Upper lobe of left lung (tissue), 4 donors: ENCODE measurements around the gene SERPINF2.
A peak's percentile ranks its signal among the peaks of the same experiment; 100 is the strongest.

Experiments
- POLR2A ChIP-seq, 4 donors: fragments of 450-650 bp; IDR thresholded peaks; one replicate each; pipeline ENCODE4 v1.5.1; 2016 to 2017; ENCODE audit warnings: antibody characterized with exemption in 4 of 4, mild to moderate bottlenecking in 2 of 4
- POLR2AphosphoS5 ChIP-seq, 2 donors: sonication (generic); formaldehyde crosslinking; IDR thresholded peaks; one replicate each; pipeline ENCODE4 v1.5.1; 2017; ENCODE audit warnings: antibody characterized with exemption in 2 of 2
- TF ChIP-seq, protein P1 (sequence below), 6 experiments: fragments of 450-650 bp in 4 of 6; fragments of 200-600 bp in 2 of 6; sonication (generic) in 2 of 6; IDR thresholded peaks; one replicate each; pipeline ENCODE4 v1.5.1; 2016 to 2019; ENCODE audit warnings: antibody characterized with exemption in 6 of 6

- TF ChIP-seq, protein P1, sequence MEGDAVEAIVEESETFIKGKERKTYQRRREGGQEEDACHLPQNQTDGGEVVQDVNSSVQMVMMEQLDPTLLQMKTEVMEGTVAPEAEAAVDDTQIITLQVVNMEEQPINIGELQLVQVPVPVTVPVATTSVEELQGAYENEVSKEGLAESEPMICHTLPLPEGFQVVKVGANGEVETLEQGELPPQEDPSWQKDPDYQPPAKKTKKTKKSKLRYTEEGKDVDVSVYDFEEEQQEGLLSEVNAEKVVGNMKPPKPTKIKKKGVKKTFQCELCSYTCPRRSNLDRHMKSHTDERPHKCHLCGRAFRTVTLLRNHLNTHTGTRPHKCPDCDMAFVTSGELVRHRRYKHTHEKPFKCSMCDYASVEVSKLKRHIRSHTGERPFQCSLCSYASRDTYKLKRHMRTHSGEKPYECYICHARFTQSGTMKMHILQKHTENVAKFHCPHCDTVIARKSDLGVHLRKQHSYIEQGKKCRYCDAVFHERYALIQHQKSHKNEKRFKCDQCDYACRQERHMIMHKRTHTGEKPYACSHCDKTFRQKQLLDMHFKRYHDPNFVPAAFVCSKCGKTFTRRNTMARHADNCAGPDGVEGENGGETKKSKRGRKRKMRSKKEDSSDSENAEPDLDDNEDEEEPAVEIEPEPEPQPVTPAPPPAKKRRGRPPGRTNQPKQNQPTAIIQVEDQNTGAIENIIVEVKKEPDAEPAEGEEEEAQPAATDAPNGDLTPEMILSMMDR (IDR thresholded peaks at IDR 0.05), result no peak
- TF ChIP-seq POLR2AphosphoS5 (IDR thresholded peaks at IDR 0.05) (peak; percentile 67 to 82), POLR2A (IDR thresholded peaks at IDR 0.05) (peak; percentile 23 to 80 (median 59))
These were observed 27.5 kb upstream of the SERPINF2 start for GRCh38 chr17:1714980-1715802.
